Skeletal muscle satellite cell (primary cell): Measurements from ENCODE around the gene UNC80.

ENCODE experiments used
- H3K27me3 ChIP-seq: 2 replicates; pipeline ENCODE4 v1.7.0; 2013; ENCODE audit warnings: low read length; ENCODE audit not compliant: control insufficient read depth, insufficient read depth
- H3K36me3 ChIP-seq: 2 replicates; pipeline ENCODE4 v1.7.0; 2013; ENCODE audit warnings: mild to moderate bottlenecking, control low read depth, low read length; ENCODE audit not compliant: insufficient read depth
- H3K4me1 ChIP-seq: 2 replicates; pipeline ENCODE4 v1.7.0; 2013; ENCODE audit warnings: low read length; ENCODE audit not compliant: control insufficient read depth, insufficient read depth
- H3K4me2 ChIP-seq: 2 replicates; pipeline ENCODE4 v1.7.0; 2013; ENCODE audit warnings: mild to moderate bottlenecking, low read length
- H3K4me3 ChIP-seq: 2 replicates; pipeline ENCODE4 v1.7.0; 2013; ENCODE audit warnings: low read length
- H3K9ac ChIP-seq: 2 replicates; pipeline ENCODE4 v1.7.0; 2013; ENCODE audit warnings: mild to moderate bottlenecking, low read depth, low read length, moderate library complexity
- H3K9me3 ChIP-seq: replicated peaks from 2 replicates; pipeline ENCODE4 v1.7.0; 2013; ENCODE audit warnings: mild to moderate bottlenecking, control low read depth, low read length

Gene UNC80

GRCh38 chr2:209942936-209943605 lies 171.4 kb downstream of the UNC80 start:
- H3K4me3 ChIP-seq: no peak overlapping the region
- H3K36me3 ChIP-seq: no peaks in the 10 kb centered on the region
- no peaks in the 10 kb centered on the region for H3K9me3 ChIP-seq
- no peak overlapping the region for H3K4me2 ChIP-seq
- no peak overlapping the region for H3K9ac ChIP-seq
- no peaks in the 10 kb centered on the region for H3K27me3 ChIP-seq
- H3K4me1 ChIP-seq: no peaks in the 10 kb centered on the region

- H3K27me3 ChIP-seq: no peaks in the 10 kb centered on the region
- H3K4me3 ChIP-seq: no peak overlapping the region
- no peak overlapping the region for H3K9ac ChIP-seq
- H3K9me3 ChIP-seq: no peaks in the 10 kb centered on the region
- H3K4me1 ChIP-seq: no peaks in the 10 kb centered on the region
- no peaks in the 10 kb centered on the region for H3K36me3 ChIP-seq
- H3K4me2 ChIP-seq: no peak overlapping the region
Measured at GRCh38 chr2:209943776-209944175, 172.1 kb downstream of the UNC80 start.

- Histone ChIP-seq H3K4me1 (no peaks in the 10 kb centered on the region), H3K4me3 (no peak overlapping the region), H3K36me3 (no peaks in the 10 kb centered on the region), H3K4me2 (no peak overlapping the region), H3K27me3 (no peaks in the 10 kb centered on the region), H3K9me3 (no peaks in the 10 kb centered on the region), H3K9ac (no peak overlapping the region)
Measured at GRCh38 chr2:209946539-209946938, 174.9 kb downstream of the UNC80 start.

GRCh38 chr2:209956271-209956670 lies 184.6 kb downstream of the UNC80 start:
- no peaks in the 10 kb centered on the region for H3K36me3 ChIP-seq
- no peaks in the 10 kb centered on the region for H3K4me1 ChIP-seq
- H3K9ac ChIP-seq: no peak overlapping the region
- H3K4me2 ChIP-seq: no peak overlapping the region
- H3K27me3 ChIP-seq: no peaks in the 10 kb centered on the region
- no peak overlapping the region for H3K4me3 ChIP-seq
- H3K9me3 ChIP-seq: no peaks in the 10 kb centered on the region

GRCh38 chr2:209958016-209958415 lies 186.4 kb downstream of the UNC80 start:
- Histone ChIP-seq H3K4me3 (no peak overlapping the region), H3K4me2 (no peak overlapping the region), H3K36me3 (no peaks in the 10 kb centered on the region), H3K9me3 (no peaks in the 10 kb centered on the region), H3K27me3 (no peaks in the 10 kb centered on the region), H3K9ac (no peak overlapping the region), H3K4me1 (no peaks in the 10 kb centered on the region)

- Histone ChIP-seq H3K9me3 (no peaks in the 10 kb centered on the region), H3K4me1 (no peaks in the 10 kb centered on the region), H3K27me3 (no peaks in the 10 kb centered on the region), H3K9ac (no peak overlapping the region), H3K4me2 (no peak overlapping the region), H3K36me3 (no peaks in the 10 kb centered on the region), H3K4me3 (no peak overlapping the region)
Measured at GRCh38 chr2:209960045-209960444, 188.4 kb downstream of the UNC80 start.

- H3K4me2 ChIP-seq: no peak overlapping the region
- H3K9me3 ChIP-seq: no peaks in the 10 kb centered on the region
- H3K4me1 ChIP-seq: no peaks in the 10 kb centered on the region
- H3K9ac ChIP-seq: no peak overlapping the region
- no peaks in the 10 kb centered on the region for H3K36me3 ChIP-seq
- no peak overlapping the region for H3K4me3 ChIP-seq
- H3K27me3 ChIP-seq: no peaks in the 10 kb centered on the region
Measured at GRCh38 chr2:209960676-209961630, 189.3 kb downstream of the UNC80 start.

GRCh38 chr2:209965723-209966122 lies 194.1 kb downstream of the UNC80 start:
- Histone ChIP-seq H3K4me1 (no peaks in the 10 kb centered on the region), H3K27me3 (no peaks in the 10 kb centered on the region), H3K4me2 (no peak overlapping the region), H3K4me3 (no peak overlapping the region), H3K9ac (no peak overlapping the region), H3K9me3 (no peaks in the 10 kb centered on the region), H3K36me3 (no peaks in the 10 kb centered on the region)

- peaks cover 4% of the 10 kb centered on the region for H3K27me3 ChIP-seq
Measured at GRCh38 chr2:209969692-209970091, 198.1 kb downstream of the UNC80 start.

GRCh38 chr2:209970271-209970670 lies 198.6 kb downstream of the UNC80 start:
- Histone ChIP-seq H3K4me2 (no peak overlapping the region), H3K36me3 (no peaks in the 10 kb centered on the region), H3K4me3 (no peak overlapping the region), H3K4me1 (no peaks in the 10 kb centered on the region), H3K9me3 (no peaks in the 10 kb centered on the region), H3K27me3 (peaks cover 4% of the 10 kb centered on the region), H3K9ac (no peak overlapping the region)

More at GRCh38 chr2:209969692-209970091, 198.1 kb downstream of the UNC80 start:
- no peaks in the 10 kb centered on the region for H3K9me3 ChIP-seq
- H3K4me1 ChIP-seq: no peaks in the 10 kb centered on the region
- no peak overlapping the region for H3K4me2 ChIP-seq
- no peak overlapping the region for H3K9ac ChIP-seq
- no peaks in the 10 kb centered on the region for H3K36me3 ChIP-seq
- H3K4me3 ChIP-seq: no peak overlapping the region

GRCh38 chr2:209970711-209971110 lies 199.1 kb downstream of the UNC80 start:
- H3K4me3 ChIP-seq: no peak overlapping the region
- H3K27me3 ChIP-seq: peaks cover 4% of the 10 kb centered on the region
- H3K9ac ChIP-seq: no peak overlapping the region
- no peak overlapping the region for H3K4me2 ChIP-seq
- H3K36me3 ChIP-seq: no peaks in the 10 kb centered on the region
- H3K4me1 ChIP-seq: no peaks in the 10 kb centered on the region
- no peaks in the 10 kb centered on the region for H3K9me3 ChIP-seq
